ENCODE measurements around the gene SYT4. TPM values are rescaled to one million over a fixed set of nuclear protein-coding genes. Genes with fewer than 3 reads are reported as not detected.

SYT4 gene, protein sequence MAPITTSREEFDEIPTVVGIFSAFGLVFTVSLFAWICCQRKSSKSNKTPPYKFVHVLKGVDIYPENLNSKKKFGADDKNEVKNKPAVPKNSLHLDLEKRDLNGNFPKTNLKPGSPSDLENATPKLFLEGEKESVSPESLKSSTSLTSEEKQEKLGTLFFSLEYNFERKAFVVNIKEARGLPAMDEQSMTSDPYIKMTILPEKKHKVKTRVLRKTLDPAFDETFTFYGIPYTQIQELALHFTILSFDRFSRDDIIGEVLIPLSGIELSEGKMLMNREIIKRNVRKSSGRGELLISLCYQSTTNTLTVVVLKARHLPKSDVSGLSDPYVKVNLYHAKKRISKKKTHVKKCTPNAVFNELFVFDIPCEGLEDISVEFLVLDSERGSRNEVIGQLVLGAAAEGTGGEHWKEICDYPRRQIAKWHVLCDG
- total RNA-seq (0.07 TPM in 1 of 2 replicates, not detected in the other), polyA plus RNA-seq (0.17 TPM in 1 of 2 replicates, not detected in the other)

DNA sequence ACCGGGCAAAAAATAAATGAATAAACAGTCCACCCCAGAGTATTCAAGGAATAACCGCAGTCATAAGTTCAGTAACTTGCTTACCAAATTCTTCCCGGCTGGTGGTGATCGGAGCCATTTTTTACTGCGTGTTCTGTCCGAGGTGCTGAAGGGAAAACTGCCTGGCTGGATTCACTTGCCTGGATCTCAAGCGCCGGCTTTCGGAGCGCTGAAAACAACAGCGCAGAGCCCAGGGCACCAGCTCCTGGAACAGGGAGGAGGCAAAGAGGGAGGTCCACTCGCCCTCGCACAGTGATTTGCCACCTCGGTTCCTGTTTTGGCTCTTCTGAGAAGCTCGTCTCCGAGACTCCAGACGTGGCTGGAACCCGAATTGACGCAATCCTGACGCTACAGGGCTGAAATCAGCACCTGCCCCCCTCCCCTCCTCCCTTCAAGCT lies at the start of gene SYT4:
SYT4 (minus strand) TSS at position 327 of the 437 bp plus-strand sequence; CDS start at position 118, 209 bp downstream.
- Histone ChIP-seq H3K27me3 (no peaks in the 10 kb centered on the region), H3K4me1 (ENCODE audit: low read depth) (no peaks in the 10 kb centered on the region), H3K36me3 (no peaks in the 10 kb centered on the region), H3K4me3 (no peak within 1 kb of the TSS), H3K9me3 (ENCODE audit: low read depth) (no peaks in the 10 kb centered on the region), H3K27ac (no peak within 1 kb of the TSS)
- peak; percentile 79 to 87 for DNase-seq (ENCODE audit: low read depth in 1 of 2, low spot score in 1 of 2)
- TF ChIP-seq, protein P1, sequence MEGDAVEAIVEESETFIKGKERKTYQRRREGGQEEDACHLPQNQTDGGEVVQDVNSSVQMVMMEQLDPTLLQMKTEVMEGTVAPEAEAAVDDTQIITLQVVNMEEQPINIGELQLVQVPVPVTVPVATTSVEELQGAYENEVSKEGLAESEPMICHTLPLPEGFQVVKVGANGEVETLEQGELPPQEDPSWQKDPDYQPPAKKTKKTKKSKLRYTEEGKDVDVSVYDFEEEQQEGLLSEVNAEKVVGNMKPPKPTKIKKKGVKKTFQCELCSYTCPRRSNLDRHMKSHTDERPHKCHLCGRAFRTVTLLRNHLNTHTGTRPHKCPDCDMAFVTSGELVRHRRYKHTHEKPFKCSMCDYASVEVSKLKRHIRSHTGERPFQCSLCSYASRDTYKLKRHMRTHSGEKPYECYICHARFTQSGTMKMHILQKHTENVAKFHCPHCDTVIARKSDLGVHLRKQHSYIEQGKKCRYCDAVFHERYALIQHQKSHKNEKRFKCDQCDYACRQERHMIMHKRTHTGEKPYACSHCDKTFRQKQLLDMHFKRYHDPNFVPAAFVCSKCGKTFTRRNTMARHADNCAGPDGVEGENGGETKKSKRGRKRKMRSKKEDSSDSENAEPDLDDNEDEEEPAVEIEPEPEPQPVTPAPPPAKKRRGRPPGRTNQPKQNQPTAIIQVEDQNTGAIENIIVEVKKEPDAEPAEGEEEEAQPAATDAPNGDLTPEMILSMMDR (IDR thresholded peaks at IDR 0.05; ENCODE audit: low read depth, low read length), result no peak

DNA sequence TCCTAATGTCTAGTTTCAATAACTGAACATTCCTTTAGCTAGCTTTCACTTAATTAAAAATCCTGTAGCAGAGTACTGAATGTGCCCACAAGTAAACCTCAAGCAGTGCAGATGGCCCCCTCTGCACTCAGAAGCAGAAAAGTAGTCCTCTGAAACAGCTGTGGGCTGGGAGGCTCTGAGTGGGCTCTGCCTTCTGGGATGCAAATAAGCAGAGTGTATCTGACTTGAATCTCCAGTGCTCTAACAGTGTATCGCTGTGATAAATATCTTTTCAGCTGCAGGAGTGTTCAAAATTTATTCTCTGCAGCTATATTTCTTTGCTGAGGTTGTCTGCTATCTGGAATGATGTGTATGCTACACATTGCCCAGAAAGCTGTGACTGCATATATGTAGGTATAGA lies 44.8 kb upstream of the SYT4 start:
- Histone ChIP-seq H3K4me1 (ENCODE audit: low read depth) (no peaks in the 10 kb centered on the region), H3K36me3 (no peaks in the 10 kb centered on the region), H3K4me3 (no peak overlapping the region), H3K27ac (no peak overlapping the region), H3K9me3 (ENCODE audit: low read depth) (no peaks in the 10 kb centered on the region), H3K27me3 (no peaks in the 10 kb centered on the region)
- DNase-seq (ENCODE audit: low read depth in 1 of 2, low spot score in 1 of 2), result no peak
- TF ChIP-seq, protein P1 (IDR thresholded peaks at IDR 0.05; ENCODE audit: low read depth, low read length), result no peak

DNA sequence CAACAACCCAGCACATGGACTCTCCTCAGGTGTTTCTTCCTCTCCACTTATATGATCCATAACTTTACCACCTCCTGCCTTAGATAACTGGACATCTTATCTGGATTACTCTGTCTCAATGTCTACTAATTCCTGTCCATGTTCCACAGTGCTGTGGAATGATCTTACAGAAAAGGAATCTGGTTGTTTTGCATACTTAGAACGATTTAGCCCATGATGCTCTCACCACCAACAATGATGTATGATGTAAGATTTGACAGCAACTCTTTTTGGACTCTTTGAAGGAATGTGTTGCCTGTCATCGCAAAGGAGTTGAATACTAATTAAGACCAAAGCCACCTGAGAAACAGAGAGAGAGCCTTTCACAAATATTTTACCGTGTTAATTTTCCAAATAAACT lies 37.7 kb upstream of the SYT4 start:
- no peaks in the 10 kb centered on the region for H3K36me3 ChIP-seq
- TF ChIP-seq, protein P1 (IDR thresholded peaks at IDR 0.05; ENCODE audit: low read depth, low read length), result no peak
- DNase-seq (ENCODE audit: low read depth in 1 of 2, low spot score in 1 of 2), result peak in 1 of 2 donors; percentile 0

DNA sequence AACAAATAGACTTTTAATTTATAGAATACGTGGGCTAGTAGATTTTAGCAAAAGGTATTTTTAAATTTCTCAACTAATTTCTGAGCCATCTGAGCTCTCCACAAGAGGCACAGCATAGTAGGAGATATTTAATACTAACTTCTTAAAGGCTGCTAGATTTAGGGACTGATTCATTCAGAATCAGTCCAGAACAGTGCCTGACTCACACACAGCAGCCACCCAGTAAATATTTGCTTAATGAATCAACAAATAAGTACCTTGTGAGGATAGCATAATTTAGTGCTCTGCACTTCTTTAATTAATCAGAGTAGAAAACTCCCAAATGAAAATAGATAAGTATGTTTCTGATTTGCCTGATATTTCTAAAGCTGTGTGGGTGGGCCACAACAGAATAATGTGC lies 35.6 kb upstream of the SYT4 start:
- Histone ChIP-seq H3K27me3 (no peaks in the 10 kb centered on the region), H3K9me3 (ENCODE audit: low read depth) (no peaks in the 10 kb centered on the region), H3K36me3 (no peaks in the 10 kb centered on the region), H3K27ac (no peak overlapping the region), H3K4me1 (ENCODE audit: low read depth) (no peaks in the 10 kb centered on the region), H3K4me3 (no peak overlapping the region)
- TF ChIP-seq, protein P1 (IDR thresholded peaks at IDR 0.05; ENCODE audit: low read depth, low read length), result no peak
- DNase-seq (ENCODE audit: low read depth in 1 of 2, low spot score in 1 of 2), result no peak

More for the DNA sequence above, 37.7 kb upstream of the SYT4 start:
- no peak overlapping the region for H3K4me3 ChIP-seq
- no peak overlapping the region for H3K27ac ChIP-seq
- H3K9me3 ChIP-seq (ENCODE audit: low read depth), result no peaks in the 10 kb centered on the region
- H3K27me3 ChIP-seq, result no peaks in the 10 kb centered on the region
- no peaks in the 10 kb centered on the region for H3K4me1 ChIP-seq (ENCODE audit: low read depth)

DNA sequence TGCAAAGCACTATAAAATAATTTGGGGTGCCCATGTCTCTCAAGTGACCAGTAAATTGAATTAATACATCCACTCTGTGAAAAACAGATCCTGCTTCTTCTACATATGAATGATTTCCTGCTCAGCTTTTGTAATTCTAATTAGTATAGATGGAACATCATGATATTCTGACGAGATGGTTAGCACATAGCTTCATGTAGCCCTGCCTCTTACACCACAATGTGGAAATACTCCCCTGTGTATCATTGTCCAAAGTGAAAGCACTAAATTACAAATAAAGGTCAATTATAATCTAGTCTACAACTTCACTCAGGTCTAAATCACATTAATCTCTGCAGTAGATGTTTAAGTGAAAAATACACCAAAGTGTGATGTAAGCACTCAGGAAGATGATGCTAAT lies 32.9 kb upstream of the SYT4 start:
- TF ChIP-seq, protein P1 (IDR thresholded peaks at IDR 0.05; ENCODE audit: low read depth, low read length), result no peak
- no peaks in the 10 kb centered on the region for H3K4me1 ChIP-seq (ENCODE audit: low read depth)
- H3K36me3 ChIP-seq, result no peaks in the 10 kb centered on the region
- no peaks in the 10 kb centered on the region for H3K27me3 ChIP-seq
- no peak for DNase-seq (ENCODE audit: low read depth in 1 of 2, low spot score in 1 of 2)
- no peaks in the 10 kb centered on the region for H3K9me3 ChIP-seq (ENCODE audit: low read depth)
- H3K27ac ChIP-seq, result no peak overlapping the region
- H3K4me3 ChIP-seq, result no peak overlapping the region

Measured in cardiac muscle cell (in vitro differentiated cells and primary cell).